Activated CD8-positive, alpha-beta memory T cell treated with anti-CD3 and anti-CD28 coated beads for 36 hours (primary cell): ENCODE results near the gene RHBDF2. TPM values are rescaled to one million over a fixed set of nuclear protein-coding genes. Genes with fewer than 3 reads are reported as not detected.

Experiments
- CTCF ChIA-PET: fragments of 350-600 bp; sonication (Branson Sonifier 250); formaldehyde crosslinking; loops from one replicate; lab custom pipeline; 2021; ENCODE audit warnings: antibody characterized with exemption; lab: Charles Lee
- POLR2A ChIA-PET: fragments of 350-600 bp; sonication (Branson Sonifier 250); formaldehyde crosslinking; loops from one replicate; lab custom pipeline; 2021; ENCODE audit warnings: antibody characterized with exemption; lab: Charles Lee
- total RNA-seq, 2 experiments: library from RNA; stranded (reverse); gene quantifications; one replicate each; pipeline ENCODE4 v1.2.3, GENCODE V29; 2021

Gene RHBDF2
- 10 to 100 TPM; 34.3 to 34.4 TPM for total RNA-seq

GRCh38 chr17:76501018-76501826 lies at the start of gene RHBDF2:
Gene RHBDF2 (minus strand): TSS chr17:76501423. CDS start chr17:76481524, 19,899 bp downstream.
- ChIA-PET POLR2A (interaction anchor here (0.7 to 1.2 kb wide), 5 partner anchors 27 to 230 kb away, joined by 3 to 4 read pairs (median 3); partner anchors contain the start of gene AANAT), CTCF (interaction anchor here (1.0 to 2.9 kb wide), 5 partner anchors 11 to 148 kb away, joined by 3 to 13 read pairs (median 5); partner anchors contain the start of genes AANAT, PRPSAP1 and UBE2O)

GRCh38 chr17:76549539-76549938 lies 48.3 kb upstream of the RHBDF2 start:
- POLR2A ChIA-PET = no interaction called here
- CTCF ChIA-PET = interaction anchor here (1.5 kb wide), 1 partner anchor 27 kb away, joined by 5 read pairs; no protein-coding TSS in a partner anchor

GRCh38 chr17:76549215-76549518 lies 47.9 kb upstream of the RHBDF2 start:
- ChIA-PET POLR2A (no interaction called here), CTCF (interaction anchor here (1.5 kb wide), 1 partner anchor 26 kb away, joined by 5 read pairs; no protein-coding TSS in a partner anchor)

GRCh38 chr17:76548378-76549214 lies 47.4 kb upstream of the RHBDF2 start:
- CTCF ChIA-PET = interaction anchor here (1.5 kb wide), 1 partner anchor 26 kb away, joined by 5 read pairs; no protein-coding TSS in a partner anchor
- POLR2A ChIA-PET = interaction anchor here (0.6 kb wide), 1 partner anchor 8 kb away, joined by 3 read pairs; no protein-coding TSS in a partner anchor

- ChIA-PET CTCF (interaction anchor here (1.2 to 3.7 kb wide), 5 partner anchors 10 to 134 kb away, joined by 3 to 25 read pairs (median 5); no protein-coding TSS in a partner anchor), POLR2A (interaction anchor here (0.6 kb wide), 1 partner anchor 9 kb away, joined by 3 read pairs; no protein-coding TSS in a partner anchor)
Measured at GRCh38 chr17:76547642-76548202, 46.5 kb upstream of the RHBDF2 start.

GRCh38 chr17:76547183-76547641 lies 46.0 kb upstream of the RHBDF2 start:
- CTCF ChIA-PET = interaction anchor here (0.8 to 3.7 kb wide), 8 partner anchors 10 to 134 kb away, joined by 3 to 25 read pairs (median 5); partner anchors contain the start of gene CYGB
- POLR2A ChIA-PET = no interaction called here

GRCh38 chr17:76546556-76547182 lies 45.4 kb upstream of the RHBDF2 start:
- CTCF ChIA-PET = interaction anchor here (0.8 to 3.7 kb wide), 9 partner anchors 9 to 135 kb away, joined by 3 to 25 read pairs (median 5); partner anchors contain the start of gene CYGB
- POLR2A ChIA-PET = no interaction called here

GRCh38 chr17:76545918-76546555 lies 44.8 kb upstream of the RHBDF2 start:
- CTCF ChIA-PET = interaction anchor here (0.9 to 3.7 kb wide), 8 partner anchors 10 to 169 kb away, joined by 3 to 25 read pairs (median 5); no protein-coding TSS in a partner anchor
- POLR2A ChIA-PET = interaction anchor here (1.0 kb wide), 1 partner anchor 125 kb away, joined by 3 read pairs; no protein-coding TSS in a partner anchor

- ChIA-PET POLR2A (no interaction called here), CTCF (interaction anchor here (1.0 to 3.7 kb wide), 4 partner anchors 8 to 170 kb away, joined by 3 to 25 read pairs (median 5); no protein-coding TSS in a partner anchor)
Measured at GRCh38 chr17:76544546-76545365, 43.5 kb upstream of the RHBDF2 start.

GRCh38 chr17:76543826-76544545 lies 42.8 kb upstream of the RHBDF2 start:
- CTCF ChIA-PET = interaction anchor here (0.6 to 3.7 kb wide), 7 partner anchors 13 to 137 kb away, joined by 3 to 25 read pairs (median 5); partner anchors contain the start of gene ST6GALNAC2

GRCh38 chr17:76543482-76543825 lies 42.2 kb upstream of the RHBDF2 start:
- ChIA-PET POLR2A (no interaction called here), CTCF (interaction anchor here (0.6 to 1.6 kb wide), 6 partner anchors 13 to 138 kb away, joined by 3 to 7 read pairs (median 4); partner anchors contain the start of gene ST6GALNAC2)

More at GRCh38 chr17:76543826-76544545, 42.8 kb upstream of the RHBDF2 start:
- POLR2A ChIA-PET = no interaction called here

- ChIA-PET POLR2A (no interaction called here), CTCF (interaction anchor here (1.3 to 1.6 kb wide), 5 partner anchors 14 to 138 kb away, joined by 3 to 7 read pairs (median 5); partner anchors contain the start of gene ST6GALNAC2)
Measured at GRCh38 chr17:76542984-76543383, 41.8 kb upstream of the RHBDF2 start.

GRCh38 chr17:76542566-76542971 lies 41.3 kb upstream of the RHBDF2 start:
- ChIA-PET POLR2A (no interaction called here), CTCF (interaction anchor here (1.2 to 1.6 kb wide), 6 partner anchors 9 to 139 kb away, joined by 3 to 7 read pairs (median 4); partner anchors contain the start of gene ST6GALNAC2)

- POLR2A ChIA-PET = no interaction called here
- CTCF ChIA-PET = interaction anchor here (1.2 kb wide), 1 partner anchor 10 kb away, joined by 4 read pairs; no protein-coding TSS in a partner anchor
Measured at GRCh38 chr17:76541739-76542454, 40.7 kb upstream of the RHBDF2 start.
